Activated CD4-positive, alpha-beta T cell treated with anti-CD3 and anti-CD28 coated beads, Interleukin-2, amount 50 U/mL, for 1 hour (primary cell): ENCODE measurements around the gene KIR3DL2.
"Not testable (repeated sequence)": the region's sequence is repeated elsewhere in the genome, so short reads cannot be mapped to it uniquely, and the experiment has no call there.

Source experiments
- DNase-seq: peaks from one replicate; pipeline ENCODE4 v3.0.0-alpha.2; 2020

The KIR3DL2 gene

GRCh38 chr19:54873990-54874389 is 23.7 kb downstream of the KIR3DL2 start, which contains the start of gene FCAR:
TSS of gene FCAR (plus strand) at chr19:54874235. CDS start at chr19:54874290, 55 bp downstream.
- DNase-seq = no peak

DNA sequence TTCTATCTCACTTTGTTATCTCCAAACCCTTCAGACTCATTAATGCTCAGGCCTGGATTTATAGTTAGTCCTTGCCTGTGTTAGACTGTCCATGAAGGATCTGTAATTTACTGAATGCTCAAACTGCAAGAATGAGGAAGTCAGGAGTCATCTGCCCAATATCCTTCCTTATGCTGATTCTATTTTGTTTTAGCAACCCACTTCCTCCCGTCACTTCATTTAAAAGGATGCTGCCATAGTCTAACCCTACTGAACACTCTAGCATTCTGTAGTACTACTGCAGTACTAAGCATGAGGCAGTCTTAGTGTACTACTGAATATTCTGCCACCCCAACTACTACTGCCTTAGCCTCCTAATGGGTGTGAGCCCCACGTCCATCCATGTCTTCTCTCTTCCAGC is 25.3 kb downstream of the KIR3DL2 start:
- no peak for DNase-seq

GRCh38 chr19:54877471-54877870 is 27.2 kb downstream of the KIR3DL2 start:
- no peak for DNase-seq

DNA sequence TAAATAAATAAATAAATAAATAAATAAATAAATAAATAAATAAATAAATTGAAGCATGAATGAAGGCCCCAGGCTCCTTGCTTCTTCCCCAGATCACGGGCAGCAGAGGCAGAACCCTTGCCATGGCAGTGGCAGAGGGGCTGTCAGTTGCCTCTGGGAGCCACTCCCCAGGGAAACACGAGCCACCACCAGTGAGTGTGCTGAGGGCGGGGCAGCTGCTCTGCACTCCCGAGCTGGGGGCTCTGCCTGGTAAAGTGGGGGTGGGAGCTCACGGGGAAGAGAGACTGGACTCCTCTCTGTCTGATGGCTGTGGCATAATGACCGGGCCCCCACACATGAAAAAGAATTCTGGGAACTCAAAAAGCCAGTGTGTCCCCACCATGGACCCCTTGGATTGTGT is 31.6 kb downstream of the KIR3DL2 start:
- DNase-seq = no peak

- DNase-seq = no peak
Measured at GRCh38 chr19:54882758-54883157, 32.5 kb downstream of the KIR3DL2 start.

GRCh38 chr19:54883228-54883627 is 33.0 kb downstream of the KIR3DL2 start:
- DNase-seq = no peak

GRCh38 chr19:54888239-54888638 is 38.0 kb downstream of the KIR3DL2 start:
- DNase-seq = no peak

GRCh38 chr19:54889566-54889965 is 39.3 kb downstream of the KIR3DL2 start:
- DNase-seq = no peak

DNA sequence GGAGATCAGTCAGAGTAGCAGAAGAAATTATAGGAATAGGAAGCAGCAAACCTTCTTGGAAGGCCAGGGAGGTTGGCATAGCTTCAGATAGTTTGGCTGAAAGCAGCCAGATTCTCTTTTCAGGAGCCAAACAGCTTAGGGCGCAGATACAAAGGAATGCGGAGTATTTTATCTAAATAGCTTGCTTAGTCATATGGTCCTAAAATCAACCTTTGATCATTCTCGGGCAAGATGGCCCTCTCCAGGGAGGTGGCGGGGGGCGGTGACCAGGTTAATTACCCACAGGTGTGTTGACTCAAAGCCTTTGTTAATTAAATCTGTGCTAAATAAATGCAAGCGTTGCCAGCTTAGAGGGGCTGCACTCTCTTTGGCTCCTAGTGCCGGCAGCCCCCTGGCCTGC is 43.2 kb downstream of the KIR3DL2 start:
- no peak for DNase-seq

GRCh38 chr19:54894106-54894505 is 43.9 kb downstream of the KIR3DL2 start:
- DNase-seq = not testable (repeated sequence)

DNA sequence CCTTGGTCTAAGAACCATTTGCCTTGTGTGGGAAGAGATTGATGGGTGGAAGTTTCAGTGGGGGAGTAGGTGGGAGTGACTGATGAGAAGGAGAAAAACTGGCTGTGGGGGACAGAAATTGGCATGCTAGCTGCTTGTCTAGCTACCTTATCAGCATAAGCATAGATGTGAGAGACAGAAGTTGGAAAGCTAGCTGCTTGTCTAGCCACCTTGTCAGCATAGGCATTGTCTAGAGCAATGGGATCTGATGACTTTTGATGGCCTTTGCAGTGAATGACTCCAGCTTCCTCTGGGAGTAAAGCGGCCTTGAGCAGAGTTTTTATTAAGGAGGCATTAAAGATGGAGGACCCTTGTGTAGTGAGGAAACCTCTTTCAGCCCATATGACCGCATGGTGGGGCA is 45.8 kb downstream of the KIR3DL2 start:
- no peak for DNase-seq

GRCh38 chr19:54898685-54899084 is 48.4 kb downstream of the KIR3DL2 start:
- DNase-seq = not testable (repeated sequence)

DNA sequence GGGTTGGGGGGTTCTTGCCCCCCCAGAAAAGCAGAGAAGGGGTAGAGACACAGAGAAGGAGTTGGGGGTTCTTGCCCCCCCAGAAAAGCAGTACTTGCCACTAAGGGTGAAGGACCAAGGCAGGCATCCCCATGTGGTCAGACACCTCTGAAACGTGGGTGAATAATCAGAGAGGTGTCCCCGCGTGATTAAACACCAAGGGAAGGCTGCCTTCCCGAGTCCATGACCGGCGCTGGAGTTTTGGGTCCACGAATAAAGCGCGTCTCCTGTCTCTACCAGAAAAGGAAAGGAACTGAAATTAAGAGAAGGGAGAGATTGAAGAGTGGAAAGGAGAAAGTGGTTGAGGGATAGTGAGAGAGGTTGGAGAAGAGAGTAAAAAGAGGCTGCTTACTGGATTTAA is 49.4 kb downstream of the KIR3DL2 start:
- DNase-seq = not testable (repeated sequence)

GRCh38 chr19:54901153-54901552 is 50.9 kb downstream of the KIR3DL2 start:
- not testable (repeated sequence) for DNase-seq

DNA sequence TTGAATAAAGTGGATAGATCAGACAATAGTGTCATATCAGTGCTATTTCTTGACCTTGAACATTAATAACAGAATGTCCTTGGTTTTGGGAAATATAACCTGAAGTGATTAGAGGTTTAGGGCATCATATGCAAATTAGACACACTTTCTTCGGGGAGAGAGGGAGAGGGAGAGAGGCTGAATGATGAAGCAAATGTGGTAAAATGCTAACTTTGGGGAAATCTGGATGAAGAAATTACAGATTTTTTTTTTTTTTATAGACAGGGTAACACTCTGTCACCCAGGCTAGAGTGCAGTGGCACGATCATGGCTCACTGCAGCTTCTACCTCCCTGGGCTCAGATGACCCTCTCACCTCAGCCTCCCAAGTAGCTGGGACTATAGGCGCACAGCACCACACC is 51.8 kb downstream of the KIR3DL2 start:
- no peak for DNase-seq

DNA sequence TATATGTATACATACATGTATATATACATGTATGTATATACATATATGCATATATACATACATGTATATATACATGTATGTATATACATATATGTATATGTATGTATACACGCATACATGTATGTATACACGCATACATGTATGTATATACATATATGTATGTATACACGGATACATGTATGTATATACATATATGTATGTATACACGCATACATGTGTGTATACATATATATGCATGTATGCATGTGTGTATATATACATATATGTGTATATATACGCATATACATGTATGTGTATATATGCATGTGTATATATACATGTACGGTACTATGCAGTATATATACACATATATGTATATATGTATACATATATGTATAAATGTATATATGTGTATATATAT is 53.1 kb downstream of the KIR3DL2 start:
- DNase-seq = no peak

GRCh38 chr19:54904261-54904660 is 54.0 kb downstream of the KIR3DL2 start:
- DNase-seq = not testable (repeated sequence)

- DNase-seq = no peak
Measured at GRCh38 chr19:54905421-54905802, 55.2 kb downstream of the KIR3DL2 start.

DNA sequence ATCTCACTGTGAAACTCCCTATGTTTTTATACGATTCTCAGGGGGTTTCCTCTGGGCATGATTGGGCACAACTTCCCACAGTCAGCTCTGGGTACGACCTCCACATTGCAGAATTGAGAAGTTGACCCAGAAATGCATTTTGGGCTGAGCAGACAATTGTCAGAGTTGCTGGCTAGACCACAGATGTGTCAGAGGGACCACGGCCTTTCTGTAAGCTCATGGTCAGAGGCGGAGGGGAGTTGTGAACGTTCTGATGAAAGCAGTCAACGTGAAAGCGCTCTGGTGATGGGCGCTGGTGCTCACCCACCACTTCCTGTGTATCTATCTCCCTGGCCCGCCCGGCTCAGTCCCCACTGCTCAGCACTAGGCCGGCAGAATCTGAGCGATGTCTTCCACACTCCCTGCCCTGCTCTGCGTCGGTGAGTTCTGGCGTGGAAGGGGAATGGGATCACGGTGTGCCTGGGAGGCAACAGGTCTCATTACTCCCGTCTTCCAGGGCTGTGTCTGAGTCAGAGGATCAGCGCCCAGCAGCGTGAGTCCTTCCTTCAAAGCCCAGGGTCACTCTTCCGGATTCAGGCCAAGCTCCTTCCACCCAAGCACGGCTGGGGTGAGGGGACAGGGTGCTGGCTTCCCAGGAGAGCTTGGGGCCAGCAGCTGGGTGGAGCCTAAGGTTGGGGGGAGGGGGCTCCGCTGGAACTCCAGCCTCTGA is 55.7 kb downstream of the KIR3DL2 start, which contains the start of gene NCR1:
Gene NCR1, plus strand, starts transcription at position 346 of the 709 bp plus-strand sequence. Its CDS starts 40 bp downstream, at position 386.
- DNase-seq = no peak

DNA sequence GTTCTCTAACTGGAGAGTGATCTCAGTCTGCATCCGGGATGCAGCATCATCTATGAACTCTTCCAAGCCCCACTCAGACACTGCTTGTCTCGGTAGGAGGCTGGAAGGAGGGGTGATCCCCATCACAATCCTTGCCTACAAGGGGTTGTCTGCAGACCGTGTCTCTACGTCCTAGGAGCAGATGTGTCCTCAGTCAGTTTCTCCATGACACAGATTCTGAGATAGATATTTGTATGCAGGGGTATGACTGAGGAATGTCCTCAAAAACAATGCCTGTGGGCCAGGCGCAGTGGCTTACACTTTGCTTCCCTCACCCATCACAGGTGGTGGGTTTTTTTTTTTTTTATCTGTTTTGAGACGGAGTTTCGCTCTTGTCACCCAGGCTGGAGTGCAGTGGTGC is 56.6 kb downstream of the KIR3DL2 start:
- DNase-seq = no peak

GRCh38 chr19:54907899-54908298 is 57.7 kb downstream of the KIR3DL2 start:
- DNase-seq = not testable (repeated sequence)
